Measurements from ENCODE around the gene HECW1. TPM values are rescaled to one million over a fixed set of nuclear protein-coding genes. Genes with fewer than 3 reads are reported as not detected.

HECW1 gene
- total and polyA plus RNA-seq, 12 donors: 0.07 to 0.23 TPM; not detected in 10

- H3K9me3 ChIP-seq: no peaks in the 10 kb centered on the region
- H3K4me3 ChIP-seq: no peak overlapping the region
- peaks cover 0 to 26% (median 6%) of the 10 kb centered on the region in 7 donors for H3K27me3 ChIP-seq
- H3K4me1 ChIP-seq: no peaks in the 10 kb centered on the region
- ATAC-seq: no peak
- no peak overlapping the region for H3K27ac ChIP-seq
- WGBS, 2 donors: 80 to 87% methylated on average over 3 of the region's 3 CpGs
- intact Hi-C loops (cut with DNase I): no loop called here
- no peaks in the 10 kb centered on the region for H3K36me3 ChIP-seq
- TF ChIP-seq CTCF (IDR thresholded peaks at IDR 0.05): no peak
- no peak for DNase-seq
Measured at GRCh38 chr7:43137811-43138210, 25.4 kb downstream of the HECW1 start.

GRCh38 chr7:43138710-43139109 is 26.3 kb downstream of the HECW1 start:
- no peak overlapping the region for H3K4me3 ChIP-seq
- TF ChIP-seq CTCF (IDR thresholded peaks at IDR 0.05): no peak
- WGBS, 2 donors: 86 to 91% methylated on average over 4 of the region's 4 CpGs
- no peak overlapping the region for H3K27ac ChIP-seq
- DNase-seq (no peak), ATAC-seq (no peak)
- no peaks in the 10 kb centered on the region for H3K36me3 ChIP-seq
- intact Hi-C loops (cut with DNase I): no loop called here
- H3K4me1 ChIP-seq: no peaks in the 10 kb centered on the region
- no peaks in the 10 kb centered on the region for H3K9me3 ChIP-seq
- peaks cover 0 to 26% (median 6%) of the 10 kb centered on the region in 7 donors for H3K27me3 ChIP-seq

GRCh38 chr7:43139137-43139536 is 26.7 kb downstream of the HECW1 start:
- no peak for TF ChIP-seq CTCF (IDR thresholded peaks at IDR 0.05)
- no peak for DNase-seq
- Histone ChIP-seq H3K27me3 (peaks cover 0 to 23% (median 6%) of the 10 kb centered on the region in 7 donors), H3K4me3 (no peak overlapping the region), H3K27ac (no peak overlapping the region), H3K9me3 (no peaks in the 10 kb centered on the region), H3K36me3 (no peaks in the 10 kb centered on the region), H3K4me1 (no peaks in the 10 kb centered on the region)
- ATAC-seq: no peak
- intact Hi-C loops (cut with DNase I): no loop called here
- WGBS, 2 donors: 62 to 67% methylated on average over 2 of the region's 2 CpGs

- ATAC-seq (no peak), DNase-seq (no peak)
- Histone ChIP-seq H3K27ac (no peak overlapping the region), H3K36me3 (no peaks in the 10 kb centered on the region), H3K4me1 (no peaks in the 10 kb centered on the region), H3K9me3 (no peaks in the 10 kb centered on the region), H3K4me3 (no peak overlapping the region), H3K27me3 (peaks cover 0 to 21% (median 7%) of the 10 kb centered on the region in 7 donors)
- 94 to 95% methylated on average over 7 of the region's 7 CpGs for WGBS, 2 donors
- intact Hi-C loops (cut with DNase I): no loop called here
- no peak for TF ChIP-seq CTCF (IDR thresholded peaks at IDR 0.05)
Measured at GRCh38 chr7:43140186-43140585, 27.7 kb downstream of the HECW1 start.
